Ramos (cell line): ENCODE measurements around the gene PTPRG.

ENCODE experiments used
- in situ Hi-C: fragments of 300-500 bp; cut with MboI; formaldehyde crosslinking; loops from one replicate; pipeline ENCODE4 v1.14.3; 2022; ENCODE audit warnings: low sequenced_read_pairs; ENCODE audit not compliant: unreplicated experiment

Gene PTPRG

GRCh38 chr3:61868499-61868898, 307.1 kb downstream of the PTPRG start:
- in situ Hi-C loops, result no loop called here

- in situ Hi-C loops, result no loop called here
Observed at GRCh38 chr3:61869371-61869770, 308.0 kb downstream of the PTPRG start.

GRCh38 chr3:61871644-61872043, 310.3 kb downstream of the PTPRG start:
- in situ Hi-C loops, result no loop called here

- in situ Hi-C loops, result no loop called here
Observed at GRCh38 chr3:61872077-61872706, 310.8 kb downstream of the PTPRG start.

- in situ Hi-C loops, result no loop called here
Observed at GRCh38 chr3:61875046-61875844, 313.9 kb downstream of the PTPRG start.

- in situ Hi-C loops, result no loop called here
Observed at GRCh38 chr3:61875976-61876671, 314.8 kb downstream of the PTPRG start.

- in situ Hi-C loops, result no loop called here
Observed at GRCh38 chr3:61876797-61877196, 315.4 kb downstream of the PTPRG start.

GRCh38 chr3:61877359-61878138, 316.2 kb downstream of the PTPRG start:
- in situ Hi-C loops, result no loop called here

- in situ Hi-C loops, result no loop called here
Observed at GRCh38 chr3:61882253-61882652, 320.9 kb downstream of the PTPRG start.

GRCh38 chr3:61884794-61885193, 323.4 kb downstream of the PTPRG start:
- in situ Hi-C loops, result no loop called here

GRCh38 chr3:61885414-61885813, 324.0 kb downstream of the PTPRG start:
- in situ Hi-C loops, result no loop called here

GRCh38 chr3:61887206-61887605, 325.8 kb downstream of the PTPRG start:
- in situ Hi-C loops, result no loop called here

GRCh38 chr3:61889259-61889658, 327.9 kb downstream of the PTPRG start:
- in situ Hi-C loops, result no loop called here

- in situ Hi-C loops, result no loop called here
Observed at GRCh38 chr3:61890167-61890566, 328.8 kb downstream of the PTPRG start.

GRCh38 chr3:61890586-61890985, 329.2 kb downstream of the PTPRG start:
- in situ Hi-C loops, result no loop called here

GRCh38 chr3:61892891-61893290, 331.5 kb downstream of the PTPRG start:
- in situ Hi-C loops, result no loop called here

GRCh38 chr3:61893840-61894566, 332.6 kb downstream of the PTPRG start:
- in situ Hi-C loops, result no loop called here

- in situ Hi-C loops, result no loop called here
Observed at GRCh38 chr3:61894988-61895935, 333.9 kb downstream of the PTPRG start.

- in situ Hi-C loops, result no loop called here
Observed at GRCh38 chr3:61896251-61896650, 334.9 kb downstream of the PTPRG start.
